ENCODE measurements around the gene RRP36. TPM values are rescaled to one million over a fixed set of nuclear protein-coding genes. Genes with fewer than 3 reads are reported as not detected.

Gene RRP36
- polyA plus RNA-seq, 1 donor, result 63.6 TPM

GRCh38 chr6:43060755-43061633 is 39.6 kb downstream of the RRP36 start:
- no peak for DNase-seq

DNA sequence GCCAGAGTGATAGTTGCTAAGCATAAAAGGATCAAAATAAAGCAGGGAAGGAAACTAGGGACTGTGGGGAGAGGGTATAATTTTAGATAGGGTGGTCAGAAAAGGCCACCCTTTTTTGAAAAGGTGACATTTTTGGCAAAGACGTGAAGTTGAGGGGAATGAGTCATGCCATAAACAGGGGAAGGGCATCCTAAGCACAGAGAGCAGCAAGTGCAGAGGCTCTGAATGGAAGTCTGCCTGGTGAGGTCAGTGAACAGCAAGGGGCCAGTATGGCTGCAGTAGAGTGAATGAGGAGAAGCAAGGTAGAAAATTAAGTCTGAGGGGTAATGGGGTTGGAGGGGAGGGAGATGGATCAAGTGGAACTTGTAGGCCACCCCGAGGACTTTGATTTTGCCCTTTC is 40.4 kb downstream of the RRP36 start:
- no peak for DNase-seq

DNA sequence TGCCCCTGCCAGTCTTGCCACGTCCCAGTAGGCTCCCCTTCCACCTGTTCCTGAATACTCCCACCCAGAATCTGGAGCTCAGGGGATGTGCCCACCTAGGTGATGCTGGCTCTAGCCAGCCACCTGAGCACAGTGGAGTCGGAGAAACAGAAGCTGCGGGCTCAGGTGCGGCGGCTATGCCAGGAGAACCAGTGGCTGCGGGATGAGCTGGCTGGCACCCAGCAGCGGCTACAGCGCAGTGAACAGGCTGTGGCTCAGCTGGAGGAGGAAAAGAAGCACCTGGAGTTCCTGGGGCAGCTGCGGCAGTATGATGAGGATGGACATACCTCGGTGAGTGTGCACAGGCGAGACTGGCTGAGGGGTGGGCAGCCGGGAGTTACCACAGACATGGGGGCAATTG is 41.4 kb downstream of the RRP36 start:
- no peak for DNase-seq

DNA sequence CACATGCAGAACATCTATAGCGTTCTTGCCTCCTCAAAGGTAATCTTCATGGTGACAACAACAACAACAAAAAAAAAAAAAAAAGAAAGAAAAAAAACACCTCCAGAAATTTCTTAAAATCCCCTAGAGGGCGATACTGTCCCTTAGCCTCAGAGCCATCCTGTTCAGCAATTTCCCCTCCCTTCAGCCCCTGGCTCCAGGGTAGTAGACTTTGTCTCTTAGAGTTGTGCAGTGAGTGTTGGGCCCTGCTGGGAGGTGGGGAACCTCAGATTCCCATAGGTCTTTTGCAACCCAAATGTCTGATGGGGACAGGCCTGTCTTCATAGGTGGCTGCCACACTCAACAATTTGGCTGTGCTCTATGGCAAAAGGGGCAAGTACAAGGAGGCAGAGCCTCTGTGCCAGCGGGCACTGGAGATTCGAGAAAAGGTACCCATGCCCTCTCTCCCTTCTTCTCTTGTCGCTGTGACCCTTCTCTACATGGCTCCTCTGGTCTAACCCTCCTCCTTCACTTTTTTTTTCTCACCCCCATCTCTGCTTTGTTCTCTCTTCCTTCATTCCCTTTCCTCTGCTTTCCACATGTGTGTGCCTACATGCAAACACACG is 48.7 kb downstream of the RRP36 start:
- DNase-seq, result peak; percentile 59

GRCh38 chr6:43074847-43075669 is 53.6 kb downstream of the RRP36 start:
- peak; percentile 84 for DNase-seq

DNA sequence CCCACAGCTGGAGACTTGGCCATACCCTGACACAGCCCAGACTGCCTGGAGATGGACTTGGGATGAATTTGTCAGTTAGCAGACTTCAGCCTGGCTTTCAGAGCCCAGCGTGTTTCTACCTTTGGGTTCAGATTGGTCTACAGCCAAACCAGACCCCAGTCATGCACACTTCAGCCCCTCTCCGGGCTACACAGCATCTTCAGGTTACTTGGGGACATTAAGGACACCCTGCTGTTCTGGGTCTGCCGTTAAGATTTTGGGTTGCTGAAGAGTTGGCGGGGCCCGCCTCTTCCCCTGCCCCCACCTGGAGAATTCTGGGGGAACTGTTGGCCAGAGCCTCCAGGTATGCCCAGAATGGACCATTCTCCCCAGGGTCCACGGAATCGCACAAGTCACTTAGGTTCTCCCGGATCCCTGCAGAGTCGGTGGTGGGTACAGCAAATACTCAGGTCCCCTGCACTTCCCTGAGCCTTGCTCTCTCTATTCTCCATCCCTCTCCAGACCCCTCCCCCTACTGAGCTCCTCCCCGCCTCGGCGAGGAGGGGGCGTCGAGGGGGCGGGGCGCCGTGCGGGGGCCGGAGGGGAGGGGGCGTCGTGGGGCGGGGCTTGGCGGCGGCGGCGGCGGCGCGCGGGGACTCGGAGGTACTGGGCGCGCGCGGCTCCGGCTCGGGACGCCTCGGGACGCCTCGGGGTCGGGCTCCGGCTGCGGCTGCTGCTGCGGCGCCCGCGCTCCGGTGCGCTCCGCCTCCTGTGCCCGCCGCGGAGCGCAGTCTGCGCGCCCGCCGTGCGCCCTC is 54.4 kb downstream of the RRP36 start, which contains the start of gene PTK7:
TSS of gene PTK7 (plus strand) at position 645 of the 794 bp plus-strand sequence. CDS start 175 bp downstream, outside the sequence.
- DNase-seq, result peak; percentile 87

DNA sequence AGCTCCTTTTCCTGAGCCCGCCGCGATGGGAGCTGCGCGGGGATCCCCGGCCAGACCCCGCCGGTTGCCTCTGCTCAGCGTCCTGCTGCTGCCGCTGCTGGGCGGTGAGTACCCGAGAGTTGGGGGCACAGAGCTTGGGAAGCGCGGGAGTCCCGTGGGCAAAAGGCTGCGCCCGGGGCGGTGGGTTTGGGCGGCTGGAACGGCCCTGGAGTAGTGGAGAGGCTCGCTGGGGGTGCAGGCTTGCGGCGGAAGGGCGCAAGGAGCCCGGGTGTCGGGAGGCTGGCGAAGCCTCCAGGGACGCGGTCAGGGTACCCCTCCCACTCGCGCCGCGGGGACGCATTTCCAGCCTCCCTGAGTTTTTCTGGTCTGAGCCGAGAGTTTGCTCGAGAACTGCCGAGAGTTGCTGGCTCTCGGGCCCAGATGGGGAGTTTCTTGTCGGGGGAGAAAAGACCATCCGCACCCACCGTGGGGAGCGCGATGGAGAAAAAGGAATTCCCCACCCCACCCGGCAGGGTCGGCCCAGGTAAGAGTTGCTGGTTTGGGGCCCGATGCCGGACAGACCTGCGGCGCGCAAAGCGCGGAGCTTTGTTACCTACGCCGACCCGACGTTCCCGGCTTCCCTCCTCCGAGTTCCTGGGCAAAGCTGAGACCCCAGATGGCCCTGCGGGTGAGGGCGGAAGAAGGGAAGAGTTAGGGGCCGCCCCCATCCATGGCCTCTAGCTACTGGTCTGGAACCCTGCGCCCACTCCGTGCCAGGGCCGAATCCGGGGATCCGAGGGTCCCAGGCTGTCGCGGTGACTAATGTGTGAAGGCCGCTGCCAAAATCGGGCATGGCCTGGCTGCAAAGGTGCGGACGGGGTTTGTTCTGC is 55.3 kb downstream of the RRP36 start:
- DNase-seq, result peak; percentile 53

DNA sequence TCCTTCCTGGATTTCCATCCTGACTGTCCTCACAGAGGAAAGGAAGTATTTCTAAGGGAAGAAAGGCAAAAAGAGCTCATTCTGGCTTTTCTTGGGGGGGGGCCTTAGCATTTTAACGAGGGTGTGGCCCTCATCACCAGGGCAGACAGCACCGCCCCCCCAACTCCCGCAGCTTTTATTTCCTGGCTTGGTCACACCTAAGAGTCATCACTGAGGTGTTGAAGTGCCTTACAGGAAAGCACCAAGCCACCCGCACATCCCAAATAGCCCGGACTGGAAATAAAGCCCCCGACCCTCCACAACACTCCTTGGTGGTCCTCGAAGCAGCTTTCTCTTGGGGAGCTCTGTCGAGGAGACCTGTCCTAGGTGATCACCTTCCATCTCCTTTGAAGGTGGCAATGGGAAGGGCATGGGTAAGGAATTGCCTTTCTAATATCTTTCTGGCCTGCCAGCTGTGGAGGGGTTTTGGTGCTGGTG is 55.9 kb downstream of the RRP36 start:
- DNase-seq, result no peak

DNA sequence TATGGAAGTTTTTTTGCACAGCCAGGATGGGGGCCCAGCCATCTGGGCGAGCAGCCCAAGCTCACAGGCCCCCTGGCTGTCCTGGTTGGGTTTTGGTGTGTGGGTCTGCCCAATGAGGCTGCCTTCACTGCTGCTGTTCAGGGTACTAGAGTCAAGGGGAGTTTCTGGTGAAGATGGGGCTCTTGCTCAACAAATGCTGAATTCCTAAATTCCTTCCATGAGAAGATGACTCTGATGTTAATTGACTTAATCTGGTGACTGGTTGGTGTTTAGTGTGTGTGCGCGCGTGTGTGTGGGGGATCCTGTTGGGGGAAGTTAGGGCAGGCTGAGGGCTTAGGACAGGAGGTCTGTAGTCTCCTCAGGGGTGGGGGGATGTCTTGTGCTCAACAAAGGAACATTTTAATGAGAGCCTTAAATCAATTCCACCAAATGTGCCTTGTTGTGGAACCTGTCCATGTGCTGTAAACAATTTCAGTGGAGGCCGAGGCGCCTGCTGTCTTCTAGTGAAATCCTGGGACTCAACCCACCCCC is 56.6 kb downstream of the RRP36 start:
- no peak for DNase-seq

DNA sequence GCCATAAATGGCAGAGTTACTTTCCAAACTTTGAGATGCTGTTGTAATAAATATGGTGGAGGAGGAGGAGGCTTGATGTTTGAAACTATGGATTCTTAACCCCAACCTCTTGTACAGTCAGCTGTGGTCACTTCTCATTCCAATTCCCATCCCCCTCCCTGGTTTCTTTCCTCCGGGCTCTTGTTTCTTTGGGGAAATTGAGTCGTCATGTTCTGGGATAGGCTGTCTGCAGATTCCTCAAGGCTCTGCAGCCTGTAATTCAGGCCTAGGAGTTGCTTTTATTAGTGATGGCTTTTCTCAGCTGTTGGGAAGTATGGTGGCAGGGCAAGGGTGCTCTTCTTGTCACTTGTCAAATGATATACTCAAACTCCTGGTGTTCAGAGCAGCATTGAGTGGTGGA is 57.3 kb downstream of the RRP36 start:
- peak; percentile 50 for DNase-seq

Other genes with a start within 250 kb of the RRP36 start
- 17.4 TPM for gene BICRAL, start 239.6 kb upstream of the RRP36 start, polyA plus RNA-seq (ENCODE audit: insufficient read length)
- gene RPL7L1, start 142.0 kb upstream of the RRP36 start, polyA plus RNA-seq (ENCODE audit: insufficient read length), result 138 TPM
- gene PTCRA, start 105.6 kb upstream of the RRP36 start, polyA plus RNA-seq (ENCODE audit: insufficient read length), result not detected
- 58.0 TPM for gene CNPY3, start 92.1 kb upstream of the RRP36 start, polyA plus RNA-seq (ENCODE audit: insufficient read length)
- 2.1 TPM for gene GNMT, start 60.9 kb upstream of the RRP36 start, polyA plus RNA-seq (ENCODE audit: insufficient read length)
- 18.2 TPM for gene PEX6, start 42.4 kb upstream of the RRP36 start, polyA plus RNA-seq (ENCODE audit: insufficient read length)
- 72.5 TPM for gene PPP2R5D, start 37.1 kb upstream of the RRP36 start, polyA plus RNA-seq (ENCODE audit: insufficient read length)
- 76.7 TPM for gene MEA1, start 7.7 kb upstream of the RRP36 start, polyA plus RNA-seq (ENCODE audit: insufficient read length)
- 85.4 TPM for gene KLHDC3, start 7.4 kb upstream of the RRP36 start, polyA plus RNA-seq (ENCODE audit: insufficient read length)
- 49.7 TPM for gene CUL7, start 32.2 kb downstream of the RRP36 start, polyA plus RNA-seq (ENCODE audit: insufficient read length)
- gene MRPL2, start 37.8 kb downstream of the RRP36 start, polyA plus RNA-seq (ENCODE audit: insufficient read length), result 53.2 TPM
- 72.4 TPM for gene KLC4, start 38.0 kb downstream of the RRP36 start, polyA plus RNA-seq (ENCODE audit: insufficient read length)
- 213 TPM for gene PTK7, start 54.7 kb downstream of the RRP36 start, polyA plus RNA-seq (ENCODE audit: insufficient read length)
- gene SRF, start 149.6 kb downstream of the RRP36 start, polyA plus RNA-seq (ENCODE audit: insufficient read length), result 28.2 TPM
- gene CUL9, start 160.6 kb downstream of the RRP36 start, polyA plus RNA-seq (ENCODE audit: insufficient read length), result 44.3 TPM
- gene DNPH1, start 207.9 kb downstream of the RRP36 start, polyA plus RNA-seq (ENCODE audit: insufficient read length), result 44.3 TPM
- gene TTBK1, start 221.9 kb downstream of the RRP36 start, polyA plus RNA-seq (ENCODE audit: insufficient read length), result 0.37 TPM

Data from left kidney (tissue), 2 donors.